GM21528 (cell line): ENCODE measurements around the gene SEMA5B.
A peak's percentile ranks its signal among the peaks of the same experiment; 100 is the strongest.

Experiments
- ATAC-seq: cut with Tn5 transposase; IDR thresholded peaks from one replicate; pipeline ENCODE4 v1.9.1; 2021; ENCODE audit warnings: mild to moderate bottlenecking, moderate library complexity; ENCODE audit not compliant: unreplicated experiment, low FRiP score

The SEMA5B gene

GRCh38 chr3:123027292-123028232 is at the start of gene SEMA5B:
Gene SEMA5B, minus strand, starts transcription at chr3:123027763. Its CDS starts 66,500 bp downstream, at chr3:122961263.
- no peak for ATAC-seq

GRCh38 chr3:123076496-123077418 is 49.2 kb upstream of the SEMA5B start:
- no peak for ATAC-seq

GRCh38 chr3:123076112-123076495 is 48.5 kb upstream of the SEMA5B start:
- ATAC-seq: no peak

- no peak for ATAC-seq
Observed at GRCh38 chr3:123075359-123075758, 47.8 kb upstream of the SEMA5B start.

GRCh38 chr3:123072564-123072963 is 45.0 kb upstream of the SEMA5B start:
- no peak for ATAC-seq

- ATAC-seq: no peak
Observed at GRCh38 chr3:123072152-123072551, 44.6 kb upstream of the SEMA5B start.

GRCh38 chr3:123071581-123071980 is 44.0 kb upstream of the SEMA5B start:
- ATAC-seq: no peak

- ATAC-seq: no peak
Observed at GRCh38 chr3:123071146-123071545, 43.6 kb upstream of the SEMA5B start.

GRCh38 chr3:123070510-123070909 is 42.9 kb upstream of the SEMA5B start:
- ATAC-seq: no peak

- ATAC-seq: no peak
Observed at GRCh38 chr3:123068601-123069381, 41.2 kb upstream of the SEMA5B start.

GRCh38 chr3:123067689-123068600 is 40.4 kb upstream of the SEMA5B start:
- peak; percentile 38 for ATAC-seq

- peak; percentile 84 for ATAC-seq
Observed at GRCh38 chr3:123066896-123067688, 39.5 kb upstream of the SEMA5B start, which contains the start of gene PDIA5. Gene PDIA5, plus strand, starts transcription at chr3:123067025. Its CDS starts 140 bp downstream, at chr3:123067165.

- no peak for ATAC-seq
Observed at GRCh38 chr3:123066599-123066895, 39.0 kb upstream of the SEMA5B start.

- ATAC-seq: no peak
Observed at GRCh38 chr3:123064914-123065313, 37.4 kb upstream of the SEMA5B start.

GRCh38 chr3:123064506-123064905 is 36.9 kb upstream of the SEMA5B start:
- no peak for ATAC-seq

GRCh38 chr3:123063034-123063433 is 35.5 kb upstream of the SEMA5B start:
- ATAC-seq: no peak

- ATAC-seq: no peak
Observed at GRCh38 chr3:123061856-123062255, 34.3 kb upstream of the SEMA5B start.

- ATAC-seq: no peak
Observed at GRCh38 chr3:123060054-123060453, 32.5 kb upstream of the SEMA5B start.

GRCh38 chr3:123058505-123058904 is 30.9 kb upstream of the SEMA5B start:
- no peak for ATAC-seq
